SK-N-SH (cell line): ENCODE data around the gene TRIM44. TPM values are rescaled to one million over a fixed set of nuclear protein-coding genes. Genes with fewer than 3 reads are reported as not detected.

Experiments
- CTCF ChIA-PET: fragments of 300-600, 350-600 bp; formaldehyde crosslinking; extraction: SDS; loops from one replicate; lab custom pipeline; 2021; lab: Yijun Ruan, JAX
- POLR2A ChIA-PET: fragments of 350-600 bp; sonication (Branson Sonifier 250); formaldehyde crosslinking; extraction: SDS; loops from one replicate; lab custom pipeline; 2020; ENCODE audit warnings: antibody characterized with exemption, inconsistent platforms; lab: Yijun Ruan, JAX
- DNase-seq: peaks from one replicate; pipeline ENCODE4 v3.0.0; 2012
- H2AFZ ChIP-seq: fragments of 200-600 bp; sonication (generic); 2 replicates; pipeline ENCODE4 v1.8.1; 2016; ENCODE audit warnings: antibody characterized with exemption, mild to moderate bottlenecking, low read depth
- H3F3A ChIP-seq: fragments of 200-600 bp; sonication (generic); replicated peaks from 2 replicates; pipeline ENCODE3; 2016; ENCODE audit warnings: antibody characterized with exemption, mild to moderate bottlenecking; ENCODE audit not compliant: insufficient read depth
- H3K27ac ChIP-seq, 2 experiments: fragments of 200-500 bp in 1 of 2; fragments of 200-600 bp in 1 of 2; sonication (Bioruptor generic) in 1 of 2; sonication (generic), shearing (Covaris generic) in 1 of 2; 2 replicates each; pipeline versions ENCODE4 v1.5.1 to v1.6.1; 2014 to 2016; ENCODE audit warnings: low read depth in 2 of 2, inconsistent platforms in 1 of 2, low read length in 1 of 2, mild to moderate bottlenecking in 1 of 2, mixed read lengths in 1 of 2
- H3K27me3 ChIP-seq: fragments of 200-600 bp; sonication (generic), shearing (Covaris generic); 2 replicates; pipeline ENCODE4 v1.6.1; 2016; ENCODE audit warnings: mixed run types; ENCODE audit not compliant: insufficient read depth
- H3K36me3 ChIP-seq, 2 experiments: fragments of 200-500 bp in 1 of 2; fragments of 200-600 bp in 1 of 2; sonication (Bioruptor generic) in 1 of 2; sonication (generic) in 1 of 2; replicated peaks in 1 of 2; 2 replicates each; pipeline versions ENCODE3 to v1.5.1; 2014 to 2016; ENCODE audit warnings: low read length in 1 of 2, mild to moderate bottlenecking in 1 of 2; ENCODE audit not compliant: insufficient read depth in 2 of 2, control insufficient read depth in 1 of 2
- H3K4me1 ChIP-seq, 2 experiments: fragments of 200-500 bp in 1 of 2; fragments of 200-600 bp in 1 of 2; sonication (Bioruptor generic) in 1 of 2; sonication (generic), shearing (Covaris generic) in 1 of 2; 2 replicates each; pipeline versions ENCODE4 v1.5.1 to v1.6.1; 2014 to 2016; ENCODE audit warnings: low read depth in 1 of 2, low read length in 1 of 2, mixed run types in 1 of 2; ENCODE audit not compliant: insufficient read depth in 2 of 2, control insufficient read depth in 1 of 2
- H3K4me2 ChIP-seq: fragments of 200-600 bp; sonication (generic), shearing (Covaris generic); 2 replicates; pipeline ENCODE4 v1.6.1; 2017; ENCODE audit warnings: mixed run types
- H3K4me3 ChIP-seq, 2 experiments: fragments of 200-500 bp in 1 of 2; fragments of 200-600 bp in 1 of 2; sonication (Bioruptor generic) in 1 of 2; sonication (generic), shearing (Covaris generic) in 1 of 2; 2 replicates each; pipeline versions ENCODE4 v1.5.1 to v1.8.1; 2014 to 2016; ENCODE audit warnings: low read depth in 2 of 2, inconsistent platforms in 1 of 2, low read length in 1 of 2, mild to moderate bottlenecking in 1 of 2, mixed read lengths in 1 of 2, moderate library complexity in 1 of 2
- H3K79me2 ChIP-seq: fragments of 200-600 bp; sonication (generic); 2 replicates; pipeline ENCODE4 v1.8.1; 2017; ENCODE audit warnings: mild to moderate bottlenecking; ENCODE audit not compliant: insufficient read depth
- H3K9ac ChIP-seq: fragments of 200-600 bp; sonication (generic); 2 replicates; pipeline ENCODE4 v1.6.1; 2017; ENCODE audit warnings: mixed run types
- H3K9me2 ChIP-seq: fragments of 200-600 bp; sonication (generic); 2 replicates; pipeline ENCODE4 v1.6.1; 2017; ENCODE audit warnings: mixed run types
- H3K9me3 ChIP-seq: fragments of 200-600 bp; sonication (generic); 2 replicates; pipeline ENCODE4 v1.6.1; 2017; ENCODE audit warnings: mixed run types, mild to moderate bottlenecking, moderate library complexity
- H4K20me1 ChIP-seq: fragments of 200-600 bp; sonication (generic); 2 replicates; pipeline ENCODE4 v1.6.1; 2017; ENCODE audit warnings: mild to moderate bottlenecking, mixed run types; ENCODE audit not compliant: insufficient read depth
- CTCF ChIP-seq: fragments of 200-600 bp; sonication (generic); IDR thresholded peaks from 2 replicates; pipeline ENCODE4 v1.6.1; 2017; ENCODE audit warnings: antibody characterized with exemption, mild to moderate bottlenecking, moderate library complexity
- ELF1 ChIP-seq: IDR thresholded peaks from 2 replicates; pipeline ENCODE4 v1.4.0; 2012
- EP300 ChIP-seq, 2 experiments: IDR thresholded peaks; 2 replicates each; pipeline versions ENCODE4 v1.4.0 to v1.6.1; 2012; ENCODE audit warnings: borderline replicate concordance in 1 of 2, low read depth in 1 of 2, low read length in 1 of 2
- GATA2 ChIP-seq: sonication (generic); formaldehyde crosslinking; IDR thresholded peaks from 2 replicates; pipeline ENCODE4 v1.5.0; 2020; ENCODE audit warnings: mild to moderate bottlenecking, missing genetic modification reagents
- IRF3 ChIP-seq: fragments of 150-350 bp; IDR thresholded peaks from 2 replicates; pipeline ENCODE4 v1.6.1; 2016; ENCODE audit warnings: mild to moderate bottlenecking, low read depth, low read length
- MEF2A ChIP-seq: IDR thresholded peaks from 2 replicates; pipeline ENCODE4 v1.4.0; 2012; ENCODE audit warnings: low read depth, borderline replicate concordance
- MXI1 ChIP-seq: IDR thresholded peaks from 2 replicates; pipeline ENCODE4 v1.6.1; 2012; ENCODE audit warnings: mild to moderate bottlenecking, low read depth, low read length, improper control_type of control experiment
- POLR2AphosphoS5 ChIP-seq: IDR thresholded peaks from 2 replicates; pipeline ENCODE4 v1.6.1; 2012; ENCODE audit warnings: low read depth, low read length
- RAD21 ChIP-seq: IDR thresholded peaks from 2 replicates; pipeline ENCODE4 v1.6.1; 2012; ENCODE audit warnings: mild to moderate bottlenecking, low read length
- RCOR1 ChIP-seq: fragments of 150-350 bp; IDR thresholded peaks from 2 replicates; pipeline ENCODE4 v1.6.1; 2017; ENCODE audit warnings: antibody characterized with exemption, low read length
- RXRA ChIP-seq: IDR thresholded peaks from 2 replicates; pipeline ENCODE4 v1.4.0; 2012; ENCODE audit warnings: low read depth, mild to moderate bottlenecking, borderline replicate concordance
- TAF1 ChIP-seq: IDR thresholded peaks from 2 replicates; pipeline ENCODE4 v1.6.1; 2012; ENCODE audit warnings: low read depth, mild to moderate bottlenecking, low read length, moderate library complexity, borderline replicate concordance
- TCF12 ChIP-seq: IDR thresholded peaks from 2 replicates; pipeline ENCODE4 v1.4.0; 2012
- TEAD4 ChIP-seq: IDR thresholded peaks from 2 replicates; pipeline ENCODE4 v1.4.0; 2012; ENCODE audit warnings: mild to moderate bottlenecking, borderline replicate concordance; ENCODE audit not compliant: insufficient read depth
- USF1 ChIP-seq: IDR thresholded peaks from 2 replicates; pipeline ENCODE4 v1.4.0; 2012; ENCODE audit warnings: low read depth, borderline replicate concordance
- USF2 ChIP-seq: fragments of 150-350 bp; IDR thresholded peaks from 2 replicates; pipeline ENCODE4 v1.6.1; 2017; ENCODE audit warnings: antibody characterized with exemption, low read length, low read depth, borderline replicate concordance
- WGBS: methylation state at CpG from one replicate; pipeline ENCODE4 v1.1.6; 2017; ENCODE audit warnings: low lambda C conversion rate; 5-methylcytosine and 5-hydroxymethylcytosine counted together
- polyA plus RNA-seq, 3 experiments: library from polyadenylated mRNA; depleted of rRNA; stranded (reverse); fragments of >200 nt; gene quantifications; 2 replicates each; pipeline ENCODE4 v1.2.3, GENCODE V29; 2012

Gene TRIM44
- polyA plus RNA-seq, 1 of the 3 experiments (the other 2 are of a cell fraction), result 34.1 TPM

- TF ChIP-seq CTCF, result no peak
These were observed 780 bp downstream of the TRIM44 start (continued) for GRCh38 chr11:35663408-35663702.

GRCh38 chr11:35664977-35665441 is 2.4 kb downstream of the TRIM44 start:
- POLR2A ChIA-PET, result no interaction called here
- no peak for TF ChIP-seq MXI1
- no peak for TF ChIP-seq POLR2AphosphoS5
- no peak for TF ChIP-seq GATA2 (CRISPR knock-in tag)
- TF ChIP-seq TAF1, result no peak
- no peak for TF ChIP-seq RAD21
- TF ChIP-seq TEAD4, result no peak
- no peak for TF ChIP-seq RXRA
- no peak for TF ChIP-seq IRF3
- TF ChIP-seq USF2, result no peak
- TF ChIP-seq USF1, result no peak
- TF ChIP-seq CTCF, result no peak
- no peak for TF ChIP-seq ELF1
- TF ChIP-seq MEF2A, result no peak
- no peak for TF ChIP-seq TCF12
- no peak for TF ChIP-seq RCOR1
- no peak for TF ChIP-seq EP300 (IDR thresholded peaks at IDR 0.05; ENCODE audit: borderline replicate concordance in 1 of 2, low read depth in 1 of 2, low read length in 1 of 2)
- TF ChIP-seq, all 33 proteins: peak for 0
- no peak overlapping the region for H2AFZ ChIP-seq
- WGBS, result 97% methylated on average over 5 of the region's 5 CpGs
- H4K20me1 ChIP-seq, result peaks cover 6% of the 10 kb centered on the region; the same call in 1 of the 2 replicates
- no peaks in the 10 kb centered on the region for H3K9me2 ChIP-seq
- H3K9ac ChIP-seq, result no peak overlapping the region
- peaks cover 3 to 42% of the 10 kb centered on the region in 2 experiments for H3K36me3 ChIP-seq
- CTCF ChIA-PET, result no interaction called here
- peaks cover 12% of the 10 kb centered on the region; the same call in 1 of the 2 replicates for H3K9me3 ChIP-seq
- no peak overlapping the region for H3K27ac ChIP-seq
- no peak overlapping the region for H3K4me3 ChIP-seq
- peaks cover 71% of the 10 kb centered on the region for H3K79me2 ChIP-seq
- H3K27me3 ChIP-seq, result no peaks in the 10 kb centered on the region
- DNase-seq, result no peak
- peaks cover 5 to 14% of the 10 kb centered on the region in 2 experiments; a peak in 2 of 4 replicates for H3K4me1 ChIP-seq
- no peak overlapping the region for H3K4me2 ChIP-seq
- peaks cover 12% of the 10 kb centered on the region for H3F3A ChIP-seq
